Duodenal mucosa (tissue), 2 donors: ENCODE measurements around the gene MAFF.

ENCODE experiments used
- H3K27ac ChIP-seq: one replicate; pipeline ENCODE4 v1.7.0; 2013; ENCODE audit warnings: low read depth, low read length
- H3K27me3 ChIP-seq, 2 donors: one replicate each; pipeline ENCODE4 v1.7.0; 2013; ENCODE audit warnings: low read length in 2 of 2, control low read depth in 1 of 2; ENCODE audit not compliant: insufficient read depth in 2 of 2, control insufficient read depth in 1 of 2
- H3K36me3 ChIP-seq, 2 donors: one replicate each; pipeline ENCODE4 v1.7.0; 2013; ENCODE audit warnings: low read length in 2 of 2, control low read depth in 1 of 2; ENCODE audit not compliant: insufficient read depth in 2 of 2, control insufficient read depth in 1 of 2
- H3K4me1 ChIP-seq, 2 donors: one replicate each; pipeline ENCODE4 v1.7.0; 2013; ENCODE audit warnings: low read length in 2 of 2, control low read depth in 1 of 2; ENCODE audit not compliant: insufficient read depth in 2 of 2, control insufficient read depth in 1 of 2
- H3K4me3 ChIP-seq, 2 donors: one replicate each; pipeline ENCODE4 v1.7.0; 2013; ENCODE audit warnings: low read length in 2 of 2, low read depth in 1 of 2
- H3K9ac ChIP-seq, 2 donors: one replicate each; pipeline ENCODE4 v1.7.0; 2013; ENCODE audit warnings: low read length in 2 of 2, low read depth in 1 of 2
- H3K9me3 ChIP-seq, 2 donors: one replicate each; pipeline ENCODE4 v1.7.0; 2013; ENCODE audit warnings: low read length in 2 of 2, control low read depth in 1 of 2; ENCODE audit not compliant: control insufficient read depth in 1 of 2

MAFF gene

GRCh38 chr22:38203090-38203810 is 1.5 kb downstream of the MAFF start:
- peak overlapping the region; percentile 94 for H3K27ac ChIP-seq
- H3K36me3 ChIP-seq = no peaks in the 10 kb centered on the region
- H3K9ac ChIP-seq = peak overlapping the region; percentile 81 to 84
- no peaks in the 10 kb centered on the region for H3K9me3 ChIP-seq
- H3K4me3 ChIP-seq = peak overlapping the region; percentile 85
- peaks cover 26 to 34% of the 10 kb centered on the region in 2 donors for H3K4me1 ChIP-seq
- H3K27me3 ChIP-seq = no peaks in the 10 kb centered on the region

DNA sequence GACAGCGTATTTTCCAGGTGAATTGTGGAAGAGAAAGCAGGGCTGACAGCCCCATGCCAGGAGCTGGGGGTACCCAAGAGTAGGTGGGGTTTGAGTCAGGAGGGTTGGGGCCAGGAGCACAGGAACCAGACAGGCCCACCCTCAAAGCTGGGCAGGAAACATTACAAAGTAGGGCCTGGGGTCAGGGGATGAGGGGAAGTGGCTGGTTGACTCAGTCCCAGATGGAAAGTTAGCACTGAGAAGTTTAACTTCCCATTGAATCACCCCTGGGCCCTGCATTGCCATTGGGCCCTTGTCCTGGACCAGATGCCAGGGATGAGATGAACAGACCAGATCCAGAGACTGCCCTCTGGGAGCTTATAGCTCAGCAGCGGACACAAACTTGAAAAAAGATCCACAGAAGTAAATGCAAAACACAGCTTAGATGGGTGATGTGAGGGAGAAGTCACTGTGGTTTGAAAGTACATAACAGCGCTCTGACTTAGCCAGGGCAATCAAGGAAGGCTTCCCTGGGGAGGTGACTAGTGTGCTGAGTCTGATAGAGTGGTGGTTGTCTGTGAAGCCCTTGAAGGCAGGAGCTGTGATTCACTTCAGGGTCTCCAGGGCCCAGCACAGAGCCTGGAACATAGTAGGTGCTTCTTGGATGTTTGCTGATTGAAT is 2.2 kb downstream of the MAFF start:
- H3K9me3 ChIP-seq = no peaks in the 10 kb centered on the region
- no peak overlapping the region for H3K27ac ChIP-seq
- peak overlapping the region; percentile 85 for H3K4me3 ChIP-seq
- no peaks in the 10 kb centered on the region for H3K27me3 ChIP-seq
- H3K9ac ChIP-seq = peak overlapping the region; percentile 51 to 81
- H3K36me3 ChIP-seq = no peaks in the 10 kb centered on the region
- peaks cover 26 to 30% of the 10 kb centered on the region in 2 donors for H3K4me1 ChIP-seq

DNA sequence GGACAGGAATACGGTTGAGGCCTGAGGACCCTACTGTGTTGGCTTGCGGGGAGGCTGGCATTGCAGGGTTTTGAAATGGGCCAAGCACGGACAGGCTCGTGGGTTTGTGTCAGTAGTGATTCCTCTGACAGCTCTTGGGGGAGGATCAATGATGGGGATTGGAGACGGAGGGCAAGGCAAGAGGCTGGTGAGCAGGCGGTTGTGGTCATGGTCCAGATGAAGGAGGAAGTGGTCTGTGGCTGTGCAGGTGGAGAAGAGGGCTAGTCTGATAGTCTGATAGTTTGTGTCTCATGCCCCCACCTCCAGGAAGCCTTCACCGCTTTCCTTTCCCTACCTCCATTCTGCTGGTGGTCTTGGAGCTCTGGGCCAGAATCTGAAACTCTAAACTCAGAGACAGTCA is 3.0 kb downstream of the MAFF start:
- Histone ChIP-seq H3K4me1 (peaks cover 26 to 30% of the 10 kb centered on the region in 2 donors), H3K9me3 (no peaks in the 10 kb centered on the region), H3K27ac (no peak overlapping the region), H3K4me3 (no peak overlapping the region), H3K27me3 (no peaks in the 10 kb centered on the region), H3K9ac (no peak overlapping the region), H3K36me3 (no peaks in the 10 kb centered on the region)

DNA sequence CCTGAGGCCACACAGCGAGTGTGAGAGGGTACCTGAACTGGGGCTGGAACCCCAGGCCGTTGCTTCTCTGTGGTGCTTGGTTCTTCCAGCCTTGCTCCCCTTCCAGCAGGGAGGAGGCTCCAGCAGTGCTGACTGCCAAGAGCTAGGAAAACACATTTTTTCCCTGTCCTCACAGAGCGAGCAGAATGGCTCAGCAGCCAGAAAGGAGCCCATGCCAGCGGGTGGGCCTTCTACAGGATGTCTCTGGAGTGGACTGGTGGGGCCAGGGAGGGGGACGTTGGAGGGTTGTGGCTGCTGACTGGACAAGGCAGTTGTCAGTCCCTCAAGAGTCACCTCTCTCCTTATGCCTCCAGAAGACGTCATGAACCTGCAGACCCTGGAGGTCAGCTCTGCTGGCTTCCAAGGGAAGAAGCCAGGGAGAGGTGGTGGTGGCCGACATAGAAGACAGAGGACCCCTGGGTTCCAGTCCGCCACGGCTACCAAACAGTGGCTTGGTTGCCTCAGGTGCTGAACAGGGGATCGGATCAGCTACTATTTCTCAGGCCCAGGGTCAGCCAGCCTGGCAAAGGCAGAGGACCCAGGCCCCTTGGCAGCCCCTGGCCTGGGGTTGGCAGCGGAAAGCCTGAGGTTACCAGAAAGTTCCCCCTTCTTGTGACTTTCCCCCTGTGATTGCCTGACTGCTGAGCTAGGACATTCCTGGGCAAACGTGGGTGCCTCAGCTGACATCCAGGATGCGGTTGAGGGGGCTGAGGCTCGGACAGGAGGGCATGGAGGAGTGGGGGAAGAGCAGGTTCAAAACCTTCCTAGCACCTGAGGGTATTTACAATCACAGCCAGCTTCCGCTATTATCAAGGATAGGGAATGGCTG is 3.7 kb downstream of the MAFF start:
- H3K4me3 ChIP-seq = no peak overlapping the region
- H3K36me3 ChIP-seq = no peaks in the 10 kb centered on the region
- H3K4me1 ChIP-seq = peaks cover 26 to 30% of the 10 kb centered on the region in 2 donors
- H3K9ac ChIP-seq = no peak overlapping the region
- no peaks in the 10 kb centered on the region for H3K27me3 ChIP-seq
- no peak overlapping the region for H3K27ac ChIP-seq
- no peaks in the 10 kb centered on the region for H3K9me3 ChIP-seq

GRCh38 chr22:38207898-38208432 is 6.2 kb downstream of the MAFF start:
- H3K36me3 ChIP-seq = no peaks in the 10 kb centered on the region
- no peaks in the 10 kb centered on the region for H3K9me3 ChIP-seq
- H3K27ac ChIP-seq = no peak overlapping the region
- peaks cover 21 to 24% of the 10 kb centered on the region in 2 donors for H3K4me1 ChIP-seq
- H3K9ac ChIP-seq = no peak overlapping the region
- no peaks in the 10 kb centered on the region for H3K27me3 ChIP-seq
- no peak overlapping the region for H3K4me3 ChIP-seq

- Histone ChIP-seq H3K27me3 (no peaks in the 10 kb centered on the region), H3K27ac (no peak overlapping the region), H3K9me3 (no peaks in the 10 kb centered on the region), H3K36me3 (no peaks in the 10 kb centered on the region), H3K4me3 (no peak overlapping the region), H3K4me1 (peaks cover 16 to 22% of the 10 kb centered on the region in 2 donors), H3K9ac (no peak overlapping the region)
These were observed 6.8 kb downstream of the MAFF start for GRCh38 chr22:38208551-38208968.

GRCh38 chr22:38211556-38211955 is 9.8 kb downstream of the MAFF start:
- H3K4me1 ChIP-seq = peaks cover 6 to 14% of the 10 kb centered on the region in 2 donors
- no peak overlapping the region for H3K27ac ChIP-seq
- H3K9me3 ChIP-seq = no peaks in the 10 kb centered on the region
- H3K9ac ChIP-seq = no peak overlapping the region
- no peak overlapping the region for H3K4me3 ChIP-seq
- H3K36me3 ChIP-seq = no peaks in the 10 kb centered on the region
- no peaks in the 10 kb centered on the region for H3K27me3 ChIP-seq

DNA sequence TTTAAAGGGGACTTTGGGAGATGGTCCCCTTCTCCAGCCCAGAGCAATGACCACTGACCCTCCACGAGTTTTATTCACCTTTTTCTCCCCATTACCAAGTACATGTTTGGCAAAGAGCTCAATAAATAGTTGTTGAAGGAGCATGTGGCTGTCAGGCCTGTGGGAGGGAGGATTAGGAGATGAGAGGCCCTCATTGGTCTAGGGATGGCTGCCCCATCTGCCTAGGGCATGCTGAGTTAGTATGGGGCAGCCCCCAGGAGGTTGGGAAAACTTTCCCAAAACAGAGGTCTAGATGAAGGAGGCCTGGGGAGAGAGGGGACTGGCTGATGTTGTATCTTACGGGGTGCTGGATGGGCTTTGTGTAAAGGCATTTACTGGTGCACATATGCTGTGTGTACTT is 10.6 kb downstream of the MAFF start:
- H3K9ac ChIP-seq = no peak overlapping the region
- H3K4me1 ChIP-seq = peaks cover 6 to 14% of the 10 kb centered on the region in 2 donors
- no peak overlapping the region for H3K27ac ChIP-seq
- H3K4me3 ChIP-seq = no peak overlapping the region
- H3K36me3 ChIP-seq = no peaks in the 10 kb centered on the region
- H3K9me3 ChIP-seq = no peaks in the 10 kb centered on the region
- H3K27me3 ChIP-seq = no peaks in the 10 kb centered on the region

GRCh38 chr22:38213319-38213989 is 11.7 kb downstream of the MAFF start:
- Histone ChIP-seq H3K9ac (no peak overlapping the region), H3K27me3 (no peaks in the 10 kb centered on the region), H3K4me3 (peak overlapping the region; percentile 56 to 59), H3K9me3 (no peaks in the 10 kb centered on the region), H3K4me1 (peaks cover 14 to 17% of the 10 kb centered on the region in 2 donors), H3K36me3 (no peaks in the 10 kb centered on the region), H3K27ac (no peak overlapping the region)
